ENCODE results near the gene SNTB2.

Gene SNTB2

DNA sequence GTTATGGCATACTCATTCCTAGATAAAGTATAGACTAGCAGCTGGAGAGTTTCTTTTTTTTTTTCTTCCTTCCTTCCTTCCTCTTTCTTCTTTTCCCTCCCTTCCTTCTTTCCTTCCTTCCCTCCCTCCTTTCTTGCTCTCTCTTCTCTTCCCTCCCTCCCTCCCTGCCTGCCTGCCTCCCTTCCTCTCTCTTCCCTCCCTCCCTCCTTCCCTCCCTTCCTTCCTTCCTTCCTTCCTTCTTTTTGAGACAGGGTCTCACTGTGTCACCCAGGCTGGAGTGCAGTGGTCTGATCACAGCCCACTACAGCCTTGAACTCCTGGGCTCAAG lies 7.0 kb upstream of the SNTB2 start:
- DNase-seq (ENCODE audit: low read depth), result no peak

DNA sequence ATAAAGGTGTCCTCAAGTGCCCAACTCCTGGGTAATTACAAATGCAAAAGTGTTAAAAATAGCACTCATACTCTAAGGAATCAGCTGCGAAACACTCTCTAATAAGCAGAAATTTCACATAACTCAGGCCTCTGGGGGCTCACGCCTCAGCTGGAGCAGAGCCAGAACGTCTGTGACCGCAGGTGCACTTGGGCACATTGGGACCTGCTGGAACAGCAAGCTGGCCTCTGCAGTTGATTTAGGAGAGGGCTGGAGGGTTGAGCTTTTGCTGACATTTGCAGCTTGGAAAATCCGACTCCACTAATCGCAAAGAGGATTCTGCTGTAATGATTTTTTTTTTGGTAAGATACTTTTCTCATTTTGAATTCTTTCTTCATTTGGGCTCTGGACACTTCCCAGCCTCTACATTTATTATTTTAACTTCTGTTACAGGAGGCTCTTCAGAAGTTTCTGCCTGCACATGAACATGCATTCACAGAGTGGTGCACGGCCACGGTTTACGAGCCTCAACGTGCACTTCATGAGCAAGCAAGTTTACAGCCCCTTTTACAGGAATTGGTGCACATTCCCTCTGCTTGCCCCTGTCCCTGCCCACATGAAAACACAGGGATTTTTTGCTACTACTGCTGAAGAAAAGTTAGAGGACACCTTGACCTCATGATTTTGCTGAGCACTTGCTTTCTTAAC lies 4.1 kb upstream of the SNTB2 start:
- no peak for DNase-seq (ENCODE audit: low read depth)

DNA sequence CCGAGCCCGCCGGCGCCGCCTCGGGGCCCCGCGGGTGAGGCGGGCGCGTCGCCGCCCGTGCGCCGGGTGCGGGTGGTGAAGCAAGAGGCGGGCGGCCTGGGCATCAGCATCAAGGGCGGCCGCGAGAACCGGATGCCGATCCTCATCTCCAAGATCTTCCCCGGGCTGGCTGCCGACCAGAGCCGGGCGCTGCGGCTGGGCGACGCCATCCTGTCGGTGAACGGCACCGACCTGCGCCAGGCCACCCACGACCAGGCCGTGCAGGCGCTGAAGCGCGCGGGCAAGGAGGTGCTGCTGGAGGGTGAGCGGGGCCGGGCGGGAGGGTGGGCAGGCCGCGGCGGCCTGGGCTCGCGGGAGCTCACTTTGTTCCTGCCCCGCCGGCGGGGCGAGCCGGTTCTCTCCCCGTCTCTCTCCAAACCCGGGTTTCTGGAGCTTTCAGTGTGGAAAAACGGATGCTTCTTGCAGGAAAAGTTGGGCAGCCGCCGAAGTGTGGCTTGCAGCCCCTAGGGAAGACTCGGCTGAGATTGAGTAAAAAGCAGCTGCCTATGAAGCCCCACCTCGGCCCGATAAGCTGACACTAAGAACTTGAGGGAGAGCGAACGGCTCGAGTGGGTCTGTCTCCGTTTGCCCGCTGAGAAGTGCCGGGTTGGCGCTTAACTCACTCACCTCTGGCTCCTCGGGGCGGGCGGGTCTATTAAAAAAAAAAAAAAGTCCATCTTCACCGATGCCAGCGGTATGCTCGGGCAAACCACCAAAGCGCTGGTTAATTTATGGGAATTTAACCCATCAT lies 677 bp downstream of the SNTB2 start:
- peak; percentile 27 for DNase-seq (ENCODE audit: low read depth)

DNA sequence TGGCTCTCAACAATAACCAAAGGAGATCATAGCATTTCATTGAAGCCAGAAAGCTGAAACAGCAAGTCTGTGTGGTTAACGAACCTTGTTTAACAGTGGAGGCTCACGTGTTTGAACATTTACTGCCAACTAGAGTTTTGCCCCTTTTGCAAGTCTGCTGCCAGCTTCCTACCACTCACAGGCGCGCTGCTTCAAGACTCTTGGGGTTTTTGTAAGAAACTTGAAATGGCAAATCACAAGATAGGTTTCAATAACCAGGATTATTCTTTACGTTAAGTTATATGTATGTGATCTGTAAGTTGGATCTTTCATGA lies 1.2 kb downstream of the SNTB2 start:
- no peak for DNase-seq (ENCODE audit: low read depth)

DNA sequence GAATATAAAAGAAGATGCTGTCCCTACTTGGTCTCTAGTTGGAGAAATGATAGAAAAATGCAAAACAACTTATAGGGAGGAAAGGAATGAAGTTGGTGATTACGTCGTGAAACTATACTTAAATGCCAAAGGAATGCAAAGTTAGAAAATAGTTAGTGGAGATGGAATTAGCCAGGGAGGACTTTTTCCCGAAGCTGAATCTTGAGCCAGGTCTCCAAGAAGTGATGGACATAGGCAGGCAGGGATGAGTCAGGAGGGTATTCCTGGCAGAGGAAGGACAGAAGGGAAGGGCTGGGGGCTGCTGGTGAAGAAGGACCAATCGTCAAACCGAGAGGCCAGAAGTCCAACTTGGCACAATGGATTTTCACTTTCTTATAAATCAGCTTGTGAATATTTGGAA lies 1.8 kb downstream of the SNTB2 start:
- no peak for DNase-seq (ENCODE audit: low read depth)

- DNase-seq (ENCODE audit: low read depth), result no peak
These were observed 3.2 kb downstream of the SNTB2 start for GRCh38 chr16:69190046-69190588.

DNA sequence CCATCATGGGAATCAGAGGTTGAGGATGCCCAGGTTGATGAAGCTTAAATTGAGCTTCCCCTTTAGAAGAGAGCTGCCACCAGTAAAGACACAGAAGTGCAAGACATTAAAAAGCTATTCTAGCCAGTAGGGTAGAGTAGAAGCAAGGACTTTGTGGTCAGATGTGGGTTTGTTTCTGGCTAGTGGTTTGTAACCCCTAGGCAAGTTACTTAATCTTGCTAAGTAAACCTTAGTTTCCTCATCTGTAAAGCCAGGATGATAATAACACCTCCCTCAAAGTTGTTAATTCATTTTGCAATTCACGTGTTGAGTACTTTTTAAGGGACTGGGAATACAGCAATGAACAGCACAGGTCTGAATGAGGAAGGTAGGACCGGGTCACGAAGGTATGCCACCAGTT lies 3.6 kb downstream of the SNTB2 start:
- no peak for DNase-seq (ENCODE audit: low read depth)

DNA sequence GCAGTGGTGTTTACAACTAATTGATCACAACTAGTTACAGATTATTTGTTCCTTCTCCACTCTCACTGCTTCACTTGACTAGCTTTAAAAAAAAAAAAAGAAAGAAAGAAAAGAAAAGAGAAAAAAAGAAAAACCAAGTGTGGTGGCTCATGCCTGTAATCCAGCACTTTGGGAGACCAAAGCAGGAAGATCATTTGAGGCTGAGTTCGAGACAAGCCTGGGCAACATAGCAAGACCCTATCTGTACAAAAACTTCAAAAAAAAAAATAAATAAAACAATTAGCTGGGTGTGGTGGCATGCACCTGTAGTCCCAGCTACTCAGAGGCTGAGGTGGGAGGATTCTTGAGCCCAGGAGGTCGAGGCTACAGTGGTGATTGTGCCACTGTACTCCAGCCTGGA lies 4.2 kb downstream of the SNTB2 start:
- no peak for DNase-seq (ENCODE audit: low read depth)

DNA sequence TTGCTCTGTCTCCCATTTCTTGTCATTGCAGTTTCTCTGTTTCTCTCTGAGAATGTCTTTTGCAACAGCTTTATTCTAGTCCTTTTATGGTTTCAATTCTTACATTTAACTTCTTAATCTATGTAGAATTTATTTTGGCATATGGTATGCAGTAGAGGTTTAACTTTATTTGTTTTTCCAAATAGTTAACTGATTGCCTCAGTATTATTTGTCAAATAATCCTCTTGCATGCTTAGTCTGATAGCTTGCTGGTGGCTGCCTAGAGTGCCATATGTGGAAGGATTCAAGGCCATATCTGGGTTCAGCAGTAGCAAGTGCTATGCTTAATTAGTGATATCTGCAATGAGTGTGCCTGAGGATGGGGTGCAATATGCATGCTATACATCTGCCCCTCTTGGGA lies 6.9 kb downstream of the SNTB2 start:
- no peak for DNase-seq (ENCODE audit: low read depth)

GRCh38 chr16:69194488-69194887 lies 7.5 kb downstream of the SNTB2 start:
- DNase-seq (ENCODE audit: low read depth), result no peak

- no peak for DNase-seq (ENCODE audit: low read depth)
These were observed 8.5 kb downstream of the SNTB2 start for GRCh38 chr16:69195369-69196029.

- no peak for DNase-seq (ENCODE audit: low read depth)
These were observed 10.6 kb downstream of the SNTB2 start for GRCh38 chr16:69197573-69197972.

DNA sequence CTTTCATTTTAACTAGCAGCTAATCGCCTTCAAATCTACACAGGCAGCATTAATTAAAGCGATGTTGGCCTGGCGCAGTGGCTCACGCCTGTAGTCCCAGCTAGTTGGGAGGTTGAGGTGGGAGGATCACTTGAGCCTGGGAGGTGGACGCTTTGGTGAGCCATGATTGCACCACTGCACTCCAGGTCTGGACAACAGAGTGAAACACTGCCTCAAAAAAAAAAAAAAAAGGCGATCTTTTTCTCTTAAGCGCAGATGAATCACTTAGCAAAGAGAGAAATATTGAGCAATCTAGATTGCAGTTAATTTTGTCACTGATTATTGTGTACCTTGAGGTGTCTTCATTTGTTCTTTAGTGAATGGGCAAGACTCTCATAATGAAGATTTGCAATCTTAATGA lies 12.4 kb downstream of the SNTB2 start:
- DNase-seq (ENCODE audit: low read depth), result no peak

- DNase-seq (ENCODE audit: low read depth), result no peak
These were observed 14.3 kb downstream of the SNTB2 start for GRCh38 chr16:69201291-69201690.

DNA sequence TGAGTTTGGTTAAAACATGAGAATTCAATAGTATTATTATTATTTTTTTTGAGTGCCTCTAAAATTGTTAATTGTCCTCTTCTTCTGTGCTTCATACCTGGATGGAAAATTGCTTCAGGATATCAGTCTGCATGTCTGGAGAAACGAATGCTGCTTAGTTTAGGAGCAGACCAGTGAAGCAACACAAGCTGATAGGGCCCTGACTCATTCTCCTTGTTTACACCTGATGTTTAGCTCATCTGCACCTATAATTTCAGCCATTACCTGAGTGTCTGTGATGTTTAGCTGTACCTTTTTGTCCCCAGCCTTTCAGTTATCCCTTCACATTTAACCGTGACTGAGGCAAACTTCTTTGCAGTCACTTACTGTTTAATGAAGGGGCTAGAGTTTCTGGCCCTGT lies 14.8 kb downstream of the SNTB2 start:
- no peak for DNase-seq (ENCODE audit: low read depth)

- no peak for DNase-seq (ENCODE audit: low read depth)
These were observed 17.2 kb downstream of the SNTB2 start for GRCh38 chr16:69204172-69204571.

DNA sequence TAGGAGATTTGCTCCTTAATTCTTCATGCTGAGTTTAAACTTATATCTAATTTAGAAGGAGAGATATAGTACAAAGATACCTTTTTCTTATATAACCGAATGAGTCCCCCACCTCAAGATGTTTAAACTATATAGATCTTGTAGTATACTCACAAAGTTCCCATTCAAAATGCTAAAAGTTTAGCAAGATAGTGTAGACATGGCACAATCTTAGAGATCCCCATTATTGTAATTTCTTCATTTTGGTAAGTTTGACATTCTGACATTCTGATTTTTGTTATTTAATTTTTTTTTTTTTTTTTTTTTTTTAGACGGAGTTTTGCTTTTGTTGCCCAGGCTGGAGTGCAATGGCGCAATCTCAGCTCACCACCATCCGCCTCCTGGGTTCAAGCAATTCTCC lies 22.8 kb downstream of the SNTB2 start:
- DNase-seq (ENCODE audit: low read depth), result no peak

- no peak for DNase-seq (ENCODE audit: low read depth)
These were observed 30.5 kb downstream of the SNTB2 start for GRCh38 chr16:69217433-69217832.

DNA sequence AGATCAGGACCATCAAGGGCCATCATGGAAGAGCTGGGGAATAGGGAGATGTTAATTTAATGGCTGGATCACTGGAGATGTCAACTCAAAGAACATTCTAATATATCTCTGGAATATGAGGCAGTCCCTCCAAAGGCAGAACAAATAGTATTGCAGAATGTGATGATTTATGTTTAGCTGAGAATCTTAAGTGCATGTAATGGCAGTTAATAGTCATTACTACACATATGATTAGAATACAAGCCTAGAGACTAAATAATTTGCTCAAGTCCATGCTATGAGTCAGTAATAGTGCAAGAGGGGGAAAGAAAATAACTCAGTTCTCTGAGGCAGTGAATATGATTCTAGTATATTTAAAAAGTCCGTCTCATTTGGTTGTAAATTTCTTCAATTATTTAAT lies 32.3 kb downstream of the SNTB2 start:
- DNase-seq (ENCODE audit: low read depth), result no peak

DNA sequence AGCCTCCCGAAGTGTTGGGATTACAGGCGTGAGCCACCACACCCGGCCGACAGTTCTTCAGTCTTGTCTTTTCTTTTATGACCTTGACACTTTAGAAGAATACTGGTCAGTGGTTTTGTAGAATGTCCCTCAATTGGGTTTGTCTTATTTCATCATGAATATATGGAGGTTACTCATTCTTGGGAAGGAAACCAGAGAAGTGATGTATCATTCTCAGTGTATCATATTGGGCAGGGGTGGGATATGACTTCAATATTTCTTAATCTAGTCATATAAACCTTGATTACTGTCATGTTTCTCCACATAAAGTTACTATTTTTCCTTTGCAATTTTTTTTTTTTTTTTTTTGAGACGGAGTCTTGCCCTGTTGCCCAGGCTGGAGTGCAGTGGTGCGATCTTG lies 36.9 kb downstream of the SNTB2 start:
- no peak for DNase-seq (ENCODE audit: low read depth)

GRCh38 chr16:69225121-69225520 lies 38.2 kb downstream of the SNTB2 start:
- DNase-seq (ENCODE audit: low read depth), result no peak

GRCh38 chr16:69233124-69233523 lies 46.2 kb downstream of the SNTB2 start:
- no peak for DNase-seq (ENCODE audit: low read depth)

DNA sequence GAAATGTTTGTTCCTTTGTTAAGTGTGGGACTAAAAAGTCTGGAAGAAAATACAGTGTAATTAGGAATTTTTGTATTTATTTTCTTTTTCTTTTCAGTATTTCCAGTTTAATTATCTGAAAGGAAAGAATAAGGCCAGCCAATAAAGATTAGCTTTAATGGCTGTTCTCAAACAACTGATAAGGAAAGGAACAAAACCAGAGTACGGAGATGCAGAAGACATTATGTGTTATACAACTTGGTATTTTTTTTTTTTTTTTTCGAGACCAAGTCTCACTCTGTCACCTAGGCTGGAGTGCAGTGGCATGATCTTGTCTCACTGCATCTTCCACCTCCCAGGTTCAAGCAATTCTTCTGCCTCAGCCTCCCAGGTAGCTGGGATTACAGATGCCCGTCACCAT lies 47.5 kb downstream of the SNTB2 start:
- DNase-seq (ENCODE audit: low read depth), result no peak
